HEK293 (cell line): Measurements from ENCODE around the gene SAMD4A.

ENCODE experiments used
- CTCF ChIA-PET: fragments of 350-600 bp; formaldehyde crosslinking; extraction: SDS; loops from one replicate; lab custom pipeline; 2021; ENCODE audit warnings: antibody characterized with exemption; lab: Yijun Ruan, JAX
- POLR2A ChIA-PET: fragments of 300-600 bp; formaldehyde crosslinking; extraction: SDS; loops from one replicate; lab custom pipeline; 2020; ENCODE audit warnings: antibody characterized with exemption, inconsistent platforms; lab: Yijun Ruan, JAX
- H3K27ac ChIP-seq: fragments of 200-500 bp; sonication (Bioruptor generic); 2 replicates; pipeline ENCODE4 v1.5.1; 2014; ENCODE audit warnings: low read depth, low read length, control low read depth, inconsistent platforms; ENCODE audit errors: extremely low read depth
- H3K36me3 ChIP-seq, 2 experiments: fragments of 200-500 bp in 1 of 2; sonication (Bioruptor generic) in 1 of 2; 1 replicate in 1 of 2; 2 replicates in 1 of 2; pipeline ENCODE4 v1.5.1; 2014 to 2017; ENCODE audit warnings: inconsistent platforms in 2 of 2, low read length in 2 of 2; ENCODE audit not compliant: control insufficient read depth in 2 of 2, insufficient read depth in 1 of 2
- H3K4me1 ChIP-seq: fragments of 200-500 bp; sonication (Bioruptor generic); 2 replicates; pipeline ENCODE4 v1.5.1; 2014; ENCODE audit warnings: mild to moderate bottlenecking, low read length, inconsistent platforms; ENCODE audit not compliant: control insufficient read depth, insufficient read depth
- H3K4me3 ChIP-seq: 2 replicates; pipeline ENCODE4 v1.5.1; 2011; ENCODE audit warnings: low read depth, mild to moderate bottlenecking, control low read depth, low read length, moderate library complexity
- H3K9me3 ChIP-seq: fragments of 200-500 bp; sonication (Bioruptor generic); 2 replicates; pipeline ENCODE4 v1.5.1; 2014; ENCODE audit warnings: low read depth, low read length, inconsistent platforms; ENCODE audit not compliant: control insufficient read depth, insufficient read depth
- HOXA7 ChIP-seq: sonication (generic); formaldehyde crosslinking; IDR thresholded peaks from 2 replicates; pipeline ENCODE4 v1.8.1; 2022; ENCODE audit warnings: missing genetic modification reagents, borderline replicate concordance
- ZNF148 ChIP-seq: fragments of 450-650 bp; formaldehyde crosslinking; IDR thresholded peaks from 2 replicates; pipeline ENCODE4 v1.5.0; 2017; ENCODE audit warnings: missing biosample characterization, missing genetic modification characterization, borderline replicate concordance
- ZNF175 ChIP-seq: fragments of 450-650 bp; formaldehyde crosslinking; IDR thresholded peaks from 2 replicates; pipeline ENCODE4 v1.5.1; 2016; ENCODE audit warnings: missing biosample characterization, missing genetic modification characterization
- ZNF248 ChIP-seq: fragments of 450-650 bp; formaldehyde crosslinking; IDR thresholded peaks from 2 replicates; pipeline ENCODE4 v1.5.1; 2017; ENCODE audit warnings: missing biosample characterization, missing genetic modification characterization
- ZNF302 ChIP-seq: fragments of 450-650 bp; formaldehyde crosslinking; IDR thresholded peaks from 2 replicates; pipeline ENCODE4 v1.5.1; 2016; ENCODE audit warnings: missing biosample characterization, missing genetic modification characterization, low read depth
- ZNF416 ChIP-seq: fragments of 450-650 bp; formaldehyde crosslinking; IDR thresholded peaks from 2 replicates; pipeline ENCODE4 v1.5.1; 2016; ENCODE audit warnings: missing biosample characterization, missing genetic modification characterization
- ZNF48 ChIP-seq: fragments of 450-650 bp; formaldehyde crosslinking; IDR thresholded peaks from 2 replicates; pipeline ENCODE4 v1.5.1; 2016; ENCODE audit warnings: missing biosample characterization, missing genetic modification characterization
- ZNF488 ChIP-seq: fragments of 450-650 bp; formaldehyde crosslinking; IDR thresholded peaks from 2 replicates; pipeline ENCODE4 v1.5.1; 2016; ENCODE audit warnings: missing biosample characterization, missing genetic modification characterization
- ZNF501 ChIP-seq: fragments of 450-650 bp; formaldehyde crosslinking; IDR thresholded peaks from 2 replicates; pipeline ENCODE4 v1.5.1; 2016; ENCODE audit warnings: missing biosample characterization, missing genetic modification characterization
- ZNF571 ChIP-seq: fragments of 450-650 bp; formaldehyde crosslinking; IDR thresholded peaks from 2 replicates; pipeline ENCODE4 v1.5.0; 2017; ENCODE audit warnings: missing biosample characterization, missing genetic modification characterization
- ZNF624 ChIP-seq: fragments of 450-650 bp; formaldehyde crosslinking; IDR thresholded peaks from 2 replicates; pipeline ENCODE4 v1.5.1; 2017; ENCODE audit warnings: missing biosample characterization, missing genetic modification characterization
- ZNF791 ChIP-seq: fragments of 450-650 bp; formaldehyde crosslinking; IDR thresholded peaks from 2 replicates; pipeline ENCODE4 v1.5.1; 2016; ENCODE audit warnings: missing biosample characterization, missing genetic modification characterization
- ZNF792 ChIP-seq: fragments of 450-650 bp; formaldehyde crosslinking; IDR thresholded peaks from 2 replicates; pipeline ENCODE4 v1.5.1; 2016; ENCODE audit warnings: missing biosample characterization, missing genetic modification characterization
- ZSCAN18 ChIP-seq: fragments of 450-650 bp; formaldehyde crosslinking; IDR thresholded peaks from 2 replicates; pipeline ENCODE4 v1.5.1; 2016; ENCODE audit warnings: missing biosample characterization, missing genetic modification characterization
- TF ChIP-seq, protein P1 (sequence below): fragments of 450-650 bp; IDR thresholded peaks from 2 replicates; pipeline ENCODE4 v1.5.1; 2018; ENCODE audit warnings: missing biosample characterization, mild to moderate bottlenecking, missing genetic modification characterization
- TF ChIP-seq, protein P2 (sequence below): fragments of 450-650 bp; formaldehyde crosslinking; IDR thresholded peaks from 2 replicates; pipeline ENCODE4 v1.5.1; 2016; ENCODE audit warnings: missing biosample characterization, missing genetic modification characterization
- TF ChIP-seq, protein P3 (sequence below): fragments of 450-650 bp; formaldehyde crosslinking; IDR thresholded peaks from 2 replicates; pipeline ENCODE4 v1.5.1; 2016; ENCODE audit warnings: missing biosample characterization, missing genetic modification characterization

SAMD4A gene

DNA sequence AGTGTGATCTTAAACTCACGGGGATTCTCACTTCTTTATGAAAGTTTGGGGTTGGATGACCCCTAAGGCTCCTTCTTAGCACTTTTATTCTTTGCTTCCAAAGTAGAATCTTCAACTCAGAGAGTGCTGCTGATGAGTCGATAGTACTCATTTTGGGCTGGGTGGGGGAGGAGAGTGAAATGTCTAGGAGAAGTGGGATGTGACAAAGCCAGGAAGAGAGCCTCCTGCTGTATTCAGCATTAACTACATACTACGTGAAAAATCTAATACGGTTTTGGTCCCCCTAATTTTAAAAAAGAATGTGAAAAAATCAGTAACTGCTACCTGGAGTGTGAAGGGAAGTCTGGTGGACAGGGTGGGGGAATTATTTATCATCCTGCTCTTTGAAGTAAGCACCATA lies 148.3 kb downstream of the SAMD4A start:
- POLR2A ChIA-PET: interaction anchor here (0.6 kb wide), 1 partner anchor 150 kb away, joined by 3 read pairs; no protein-coding TSS in a partner anchor
- no peak for TF ChIP-seq ZNF571 (tag by site-specific recombination)
- no peak for TF ChIP-seq ZNF624 (tag by site-specific recombination)
- TF ChIP-seq, protein P1, sequence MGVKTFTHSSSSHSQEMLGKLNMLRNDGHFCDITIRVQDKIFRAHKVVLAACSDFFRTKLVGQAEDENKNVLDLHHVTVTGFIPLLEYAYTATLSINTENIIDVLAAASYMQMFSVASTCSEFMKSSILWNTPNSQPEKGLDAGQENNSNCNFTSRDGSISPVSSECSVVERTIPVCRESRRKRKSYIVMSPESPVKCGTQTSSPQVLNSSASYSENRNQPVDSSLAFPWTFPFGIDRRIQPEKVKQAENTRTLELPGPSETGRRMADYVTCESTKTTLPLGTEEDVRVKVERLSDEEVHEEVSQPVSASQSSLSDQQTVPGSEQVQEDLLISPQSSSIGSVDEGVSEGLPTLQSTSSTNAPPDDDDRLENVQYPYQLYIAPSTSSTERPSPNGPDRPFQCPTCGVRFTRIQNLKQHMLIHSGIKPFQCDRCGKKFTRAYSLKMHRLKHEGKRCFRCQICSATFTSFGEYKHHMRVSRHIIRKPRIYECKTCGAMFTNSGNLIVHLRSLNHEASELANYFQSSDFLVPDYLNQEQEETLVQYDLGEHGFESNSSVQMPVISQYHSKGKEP (tag by site-specific recombination): no peak
- TF ChIP-seq ZNF488 (tag by site-specific recombination): no peak
- TF ChIP-seq, protein P2, sequence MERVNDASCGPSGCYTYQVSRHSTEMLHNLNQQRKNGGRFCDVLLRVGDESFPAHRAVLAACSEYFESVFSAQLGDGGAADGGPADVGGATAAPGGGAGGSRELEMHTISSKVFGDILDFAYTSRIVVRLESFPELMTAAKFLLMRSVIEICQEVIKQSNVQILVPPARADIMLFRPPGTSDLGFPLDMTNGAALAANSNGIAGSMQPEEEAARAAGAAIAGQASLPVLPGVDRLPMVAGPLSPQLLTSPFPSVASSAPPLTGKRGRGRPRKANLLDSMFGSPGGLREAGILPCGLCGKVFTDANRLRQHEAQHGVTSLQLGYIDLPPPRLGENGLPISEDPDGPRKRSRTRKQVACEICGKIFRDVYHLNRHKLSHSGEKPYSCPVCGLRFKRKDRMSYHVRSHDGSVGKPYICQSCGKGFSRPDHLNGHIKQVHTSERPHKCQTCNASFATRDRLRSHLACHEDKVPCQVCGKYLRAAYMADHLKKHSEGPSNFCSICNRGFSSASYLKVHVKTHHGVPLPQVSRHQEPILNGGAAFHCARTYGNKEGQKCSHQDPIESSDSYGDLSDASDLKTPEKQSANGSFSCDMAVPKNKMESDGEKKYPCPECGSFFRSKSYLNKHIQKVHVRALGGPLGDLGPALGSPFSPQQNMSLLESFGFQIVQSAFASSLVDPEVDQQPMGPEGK: no peak
- no peak for TF ChIP-seq HOXA7
- no peak for TF ChIP-seq ZNF792 (tag by site-specific recombination)
- Histone ChIP-seq H3K36me3 (no peaks in the 10 kb centered on the region), H3K27ac (no peak overlapping the region), H3K4me1 (no peaks in the 10 kb centered on the region; the same call in 1 of the 2 replicates), H3K9me3 (no peaks in the 10 kb centered on the region), H3K4me3 (no peak overlapping the region)
- CTCF ChIA-PET: interaction anchor here (2.5 kb wide), 1 partner anchor 58 kb away, joined by 14 read pairs; no protein-coding TSS in a partner anchor

DNA sequence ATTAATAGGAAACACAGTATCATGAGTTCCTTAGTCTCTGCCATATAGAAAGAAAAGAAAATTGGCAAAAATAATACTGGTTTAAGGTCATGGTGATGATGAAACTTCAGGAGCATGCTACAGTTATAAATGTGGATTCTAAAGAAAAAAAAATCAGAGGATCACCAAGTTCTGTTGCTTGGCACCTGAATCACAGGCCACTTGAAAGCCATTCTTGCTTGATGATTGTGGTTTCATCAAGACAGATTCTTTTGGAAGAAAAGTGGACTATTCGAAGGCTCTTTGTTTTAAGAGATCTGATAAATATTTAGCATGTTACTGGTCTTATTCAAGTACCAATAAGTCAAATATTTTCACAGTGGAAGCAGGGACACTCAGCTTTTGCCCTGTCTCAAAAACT lies 148.9 kb downstream of the SAMD4A start:
- CTCF ChIA-PET: no interaction called here
- POLR2A ChIA-PET: no interaction called here
- Histone ChIP-seq H3K4me1 (no peaks in the 10 kb centered on the region; the same call in 1 of the 2 replicates), H3K4me3 (no peak overlapping the region), H3K9me3 (no peaks in the 10 kb centered on the region), H3K36me3 (no peaks in the 10 kb centered on the region), H3K27ac (no peak overlapping the region)
- TF ChIP-seq ZNF416 (tag by site-specific recombination) (no peak), ZNF791 (tag by site-specific recombination) (no peak), ZNF48 (tag by site-specific recombination) (no peak)
- TF ChIP-seq, protein P3, sequence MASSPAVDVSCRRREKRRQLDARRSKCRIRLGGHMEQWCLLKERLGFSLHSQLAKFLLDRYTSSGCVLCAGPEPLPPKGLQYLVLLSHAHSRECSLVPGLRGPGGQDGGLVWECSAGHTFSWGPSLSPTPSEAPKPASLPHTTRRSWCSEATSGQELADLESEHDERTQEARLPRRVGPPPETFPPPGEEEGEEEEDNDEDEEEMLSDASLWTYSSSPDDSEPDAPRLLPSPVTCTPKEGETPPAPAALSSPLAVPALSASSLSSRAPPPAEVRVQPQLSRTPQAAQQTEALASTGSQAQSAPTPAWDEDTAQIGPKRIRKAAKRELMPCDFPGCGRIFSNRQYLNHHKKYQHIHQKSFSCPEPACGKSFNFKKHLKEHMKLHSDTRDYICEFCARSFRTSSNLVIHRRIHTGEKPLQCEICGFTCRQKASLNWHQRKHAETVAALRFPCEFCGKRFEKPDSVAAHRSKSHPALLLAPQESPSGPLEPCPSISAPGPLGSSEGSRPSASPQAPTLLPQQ (tag by site-specific recombination): no peak

GRCh38 chr14:54716862-54717261 lies 149.9 kb downstream of the SAMD4A start:
- no peak for TF ChIP-seq ZNF248 (tag by site-specific recombination)
- Histone ChIP-seq H3K36me3 (no peaks in the 10 kb centered on the region), H3K4me1 (no peaks in the 10 kb centered on the region; the same call in 1 of the 2 replicates), H3K9me3 (no peaks in the 10 kb centered on the region), H3K27ac (no peak overlapping the region), H3K4me3 (no peak overlapping the region)
- ChIA-PET POLR2A (no interaction called here), CTCF (no interaction called here)

GRCh38 chr14:54718046-54718445 lies 151.1 kb downstream of the SAMD4A start:
- H3K9me3 ChIP-seq: no peaks in the 10 kb centered on the region
- no peak overlapping the region for H3K4me3 ChIP-seq
- ChIA-PET POLR2A (no interaction called here), CTCF (interaction anchor here (0.5 to 2.4 kb wide), 6 partner anchors 28 to 351 kb away, joined by 3 to 7 read pairs (median 3); no protein-coding TSS in a partner anchor)
- no peaks in the 10 kb centered on the region for H3K36me3 ChIP-seq
- H3K4me1 ChIP-seq: no peaks in the 10 kb centered on the region; the same call in 1 of the 2 replicates
- H3K27ac ChIP-seq: no peak overlapping the region
- TF ChIP-seq ZNF148 (tag by site-specific recombination): no peak
- TF ChIP-seq ZNF791 (tag by site-specific recombination): no peak
- TF ChIP-seq ZNF501 (tag by site-specific recombination): no peak
- TF ChIP-seq ZSCAN18 (tag by site-specific recombination): no peak
- no peak for TF ChIP-seq ZNF302 (tag by site-specific recombination)
- TF ChIP-seq ZNF175 (tag by site-specific recombination): no peak
